SK-N-SH (cell line): ENCODE measurements around the gene RPS28. TPM values are rescaled to one million over a fixed set of nuclear protein-coding genes. Genes with fewer than 3 reads are reported as not detected.

Experiments used
- CTCF ChIA-PET: fragments of 300-600, 350-600 bp; formaldehyde crosslinking; extraction: SDS; loops from one replicate; lab custom pipeline; 2021; lab: Yijun Ruan, JAX
- POLR2A ChIA-PET: fragments of 350-600 bp; sonication (Branson Sonifier 250); formaldehyde crosslinking; extraction: SDS; loops from one replicate; lab custom pipeline; 2020; ENCODE audit warnings: antibody characterized with exemption, inconsistent platforms; lab: Yijun Ruan, JAX
- DNase-seq: peaks from one replicate; pipeline ENCODE4 v3.0.0; 2012
- H2AFZ ChIP-seq: fragments of 200-600 bp; sonication (generic); 2 replicates; pipeline ENCODE4 v1.8.1; 2016; ENCODE audit warnings: antibody characterized with exemption, mild to moderate bottlenecking, low read depth
- H3F3A ChIP-seq: fragments of 200-600 bp; sonication (generic); replicated peaks from 2 replicates; pipeline ENCODE3; 2016; ENCODE audit warnings: antibody characterized with exemption, mild to moderate bottlenecking; ENCODE audit not compliant: insufficient read depth
- H3K27ac ChIP-seq, 2 experiments: fragments of 200-500 bp in 1 of 2; fragments of 200-600 bp in 1 of 2; sonication (Bioruptor generic) in 1 of 2; sonication (generic), shearing (Covaris generic) in 1 of 2; 2 replicates each; pipeline versions ENCODE4 v1.5.1 to v1.6.1; 2014 to 2016; ENCODE audit warnings: low read depth in 2 of 2, inconsistent platforms in 1 of 2, low read length in 1 of 2, mild to moderate bottlenecking in 1 of 2, mixed read lengths in 1 of 2
- H3K27me3 ChIP-seq: fragments of 200-600 bp; sonication (generic), shearing (Covaris generic); 2 replicates; pipeline ENCODE4 v1.6.1; 2016; ENCODE audit warnings: mixed run types; ENCODE audit not compliant: insufficient read depth
- H3K36me3 ChIP-seq, 2 experiments: fragments of 200-500 bp in 1 of 2; fragments of 200-600 bp in 1 of 2; sonication (Bioruptor generic) in 1 of 2; sonication (generic) in 1 of 2; replicated peaks in 1 of 2; 2 replicates each; pipeline versions ENCODE3 to v1.5.1; 2014 to 2016; ENCODE audit warnings: low read length in 1 of 2, mild to moderate bottlenecking in 1 of 2; ENCODE audit not compliant: insufficient read depth in 2 of 2, control insufficient read depth in 1 of 2
- H3K4me1 ChIP-seq, 2 experiments: fragments of 200-500 bp in 1 of 2; fragments of 200-600 bp in 1 of 2; sonication (Bioruptor generic) in 1 of 2; sonication (generic), shearing (Covaris generic) in 1 of 2; 2 replicates each; pipeline versions ENCODE4 v1.5.1 to v1.6.1; 2014 to 2016; ENCODE audit warnings: low read depth in 1 of 2, low read length in 1 of 2, mixed run types in 1 of 2; ENCODE audit not compliant: insufficient read depth in 2 of 2, control insufficient read depth in 1 of 2
- H3K4me2 ChIP-seq: fragments of 200-600 bp; sonication (generic), shearing (Covaris generic); 2 replicates; pipeline ENCODE4 v1.6.1; 2017; ENCODE audit warnings: mixed run types
- H3K4me3 ChIP-seq, 2 experiments: fragments of 200-500 bp in 1 of 2; fragments of 200-600 bp in 1 of 2; sonication (Bioruptor generic) in 1 of 2; sonication (generic), shearing (Covaris generic) in 1 of 2; 2 replicates each; pipeline versions ENCODE4 v1.5.1 to v1.8.1; 2014 to 2016; ENCODE audit warnings: low read depth in 2 of 2, inconsistent platforms in 1 of 2, low read length in 1 of 2, mild to moderate bottlenecking in 1 of 2, mixed read lengths in 1 of 2, moderate library complexity in 1 of 2
- H3K79me2 ChIP-seq: fragments of 200-600 bp; sonication (generic); 2 replicates; pipeline ENCODE4 v1.8.1; 2017; ENCODE audit warnings: mild to moderate bottlenecking; ENCODE audit not compliant: insufficient read depth
- H3K9ac ChIP-seq: fragments of 200-600 bp; sonication (generic); 2 replicates; pipeline ENCODE4 v1.6.1; 2017; ENCODE audit warnings: mixed run types
- H3K9me2 ChIP-seq: fragments of 200-600 bp; sonication (generic); 2 replicates; pipeline ENCODE4 v1.6.1; 2017; ENCODE audit warnings: mixed run types
- H3K9me3 ChIP-seq: fragments of 200-600 bp; sonication (generic); 2 replicates; pipeline ENCODE4 v1.6.1; 2017; ENCODE audit warnings: mixed run types, mild to moderate bottlenecking, moderate library complexity
- H4K20me1 ChIP-seq: fragments of 200-600 bp; sonication (generic); 2 replicates; pipeline ENCODE4 v1.6.1; 2017; ENCODE audit warnings: mild to moderate bottlenecking, mixed run types; ENCODE audit not compliant: insufficient read depth
- CHD2 ChIP-seq: fragments of 150-350 bp; IDR thresholded peaks from 2 replicates; pipeline ENCODE4 v1.6.1; 2018; ENCODE audit warnings: low read length; ENCODE audit not compliant: partially characterized antibody
- CTCF ChIP-seq: fragments of 200-600 bp; sonication (generic); IDR thresholded peaks from 2 replicates; pipeline ENCODE4 v1.6.1; 2017; ENCODE audit warnings: antibody characterized with exemption, mild to moderate bottlenecking, moderate library complexity
- EP300 ChIP-seq, 2 experiments: IDR thresholded peaks; 2 replicates each; pipeline versions ENCODE4 v1.4.0 to v1.6.1; 2012; ENCODE audit warnings: borderline replicate concordance in 1 of 2, low read depth in 1 of 2, low read length in 1 of 2
- GABPA ChIP-seq: IDR thresholded peaks from 2 replicates; pipeline ENCODE4 v1.4.0; 2012; ENCODE audit warnings: low read depth, mild to moderate bottlenecking
- NRF1 ChIP-seq: IDR thresholded peaks from 2 replicates; pipeline ENCODE4 v1.6.1; 2012; ENCODE audit warnings: low read depth, mild to moderate bottlenecking, low read length
- PBX3 ChIP-seq: IDR thresholded peaks from 2 replicates; pipeline ENCODE4; 2012
- POLR2AphosphoS5 ChIP-seq: IDR thresholded peaks from 2 replicates; pipeline ENCODE4 v1.6.1; 2012; ENCODE audit warnings: low read depth, low read length
- SMC3 ChIP-seq: IDR thresholded peaks from 2 replicates; pipeline ENCODE4 v1.6.1; 2012; ENCODE audit warnings: low read depth, low read length, improper control_type of control experiment
- TCF12 ChIP-seq: IDR thresholded peaks from 2 replicates; pipeline ENCODE4 v1.4.0; 2012
- USF1 ChIP-seq: IDR thresholded peaks from 2 replicates; pipeline ENCODE4 v1.4.0; 2012; ENCODE audit warnings: low read depth, borderline replicate concordance
- USF2 ChIP-seq: fragments of 150-350 bp; IDR thresholded peaks from 2 replicates; pipeline ENCODE4 v1.6.1; 2017; ENCODE audit warnings: antibody characterized with exemption, low read length, low read depth, borderline replicate concordance
- WGBS: methylation state at CpG from one replicate; pipeline ENCODE4 v1.1.6; 2017; ENCODE audit warnings: low lambda C conversion rate; 5-methylcytosine and 5-hydroxymethylcytosine counted together
- polyA plus RNA-seq, 3 experiments: library from polyadenylated mRNA; depleted of rRNA; stranded (reverse); fragments of >200 nt; gene quantifications; 2 replicates each; pipeline ENCODE4 v1.2.3, GENCODE V29; 2012

Gene RPS28
- polyA plus RNA-seq, 1 of the 3 experiments (the other 2 are of a cell fraction), result 601 TPM

GRCh38 chr19:8307965-8308866, 13.1 kb upstream of the RPS28 start, which contains the start of gene CD320 (continued):
- TF ChIP-seq NRF1 (peak; percentile 96), POLR2AphosphoS5 (peak; percentile 86), TCF12 (no peak), CTCF (no peak), PBX3 (peak; percentile 96), EP300 (IDR thresholded peaks at IDR 0.05; ENCODE audit: borderline replicate concordance in 1 of 2, low read depth in 1 of 2, low read length in 1 of 2) (no peak), USF2 (peak; percentile 44; the same call in 1 of the 2 replicates), GABPA (no peak)

- Histone ChIP-seq H3K9me3 (no peaks in the 10 kb centered on the region), H3K36me3 (peaks cover 3 to 7% of the 10 kb centered on the region in 2 experiments), H3K79me2 (peaks cover 10% of the 10 kb centered on the region; the same call in 1 of the 2 replicates), H3K4me1 (peaks cover 4 to 12% of the 10 kb centered on the region in 2 experiments; a peak in 2 of 4 replicates), H4K20me1 (no peaks in the 10 kb centered on the region), H2AFZ (0 out of 2 replicates have a peak overlapping the region, but pooled peaks have one; percentile 69), H3K9me2 (no peaks in the 10 kb centered on the region), H3K4me2 (peak overlapping the region; percentile 96; the same call in 1 of the 2 replicates), H3K27me3 (no peaks in the 10 kb centered on the region), H3F3A (peaks cover 10% of the 10 kb centered on the region), H3K4me3 (peak overlapping the region; percentile 57 to 67), H3K27ac (no peak overlapping the region; a peak in 2 of 4 replicates), H3K9ac (no peak overlapping the region)
- TF ChIP-seq CHD2 (no peak), GABPA (no peak), SMC3 (no peak), USF1 (no peak)
- ChIA-PET POLR2A (interaction anchor here (0.9 kb wide), 1 partner anchor 12 kb away, joined by 3 read pairs; the partner anchor contains the start of genes NDUFA7 and RPS28), CTCF (no interaction called here)
- 71% methylated on average over 17 of the region's 17 CpGs for WGBS
- DNase-seq, result no peak
Measured at GRCh38 chr19:8308891-8309291, 12.4 kb upstream of the RPS28 start.
